HG03280 (cell line): ENCODE measurements around the gene NEURL1B.
"Not testable (repeated sequence)": the region's sequence is repeated elsewhere in the genome, so short reads cannot be mapped to it uniquely, and the experiment has no call there.

Experiments used
- ATAC-seq: cut with Tn5 transposase; IDR thresholded peaks from one replicate; pipeline ENCODE4 v1.9.1; 2021; ENCODE audit warnings: mild to moderate bottlenecking, moderate library complexity; ENCODE audit not compliant: unreplicated experiment

Gene NEURL1B

GRCh38 chr5:172640822-172641358 lies at the start of gene NEURL1B:
Gene NEURL1B, plus strand, starts transcription at chr5:172641263. Its CDS starts 144 bp downstream, at chr5:172641407.
- ATAC-seq, result no peak

GRCh38 chr5:172591636-172592035 lies 49.4 kb upstream of the NEURL1B start:
- ATAC-seq, result no peak

GRCh38 chr5:172592881-172593280 lies 48.2 kb upstream of the NEURL1B start:
- no peak for ATAC-seq

- no peak for ATAC-seq
These were observed 47.8 kb upstream of the NEURL1B start for GRCh38 chr5:172593306-172593705.

- ATAC-seq, result no peak
These were observed 47.3 kb upstream of the NEURL1B start for GRCh38 chr5:172593721-172594235.

- ATAC-seq, result no peak
These were observed 46.6 kb upstream of the NEURL1B start for GRCh38 chr5:172594431-172594830.

GRCh38 chr5:172594867-172595466 lies 46.1 kb upstream of the NEURL1B start:
- ATAC-seq, result no peak

- ATAC-seq, result no peak
These were observed 45.2 kb upstream of the NEURL1B start for GRCh38 chr5:172595596-172596455.

- no peak for ATAC-seq
These were observed 44.3 kb upstream of the NEURL1B start for GRCh38 chr5:172596638-172597231.

- no peak for ATAC-seq
These were observed 43.3 kb upstream of the NEURL1B start for GRCh38 chr5:172597755-172598155.

- ATAC-seq, result no peak
These were observed 42.5 kb upstream of the NEURL1B start for GRCh38 chr5:172598251-172599203.

- ATAC-seq, result no peak
These were observed 41.9 kb upstream of the NEURL1B start for GRCh38 chr5:172599204-172599567.

- no peak for ATAC-seq
These were observed 40.5 kb upstream of the NEURL1B start for GRCh38 chr5:172600571-172600970.

GRCh38 chr5:172601576-172601975 lies 39.5 kb upstream of the NEURL1B start:
- ATAC-seq, result not testable (repeated sequence)

GRCh38 chr5:172602783-172603231 lies 38.3 kb upstream of the NEURL1B start:
- ATAC-seq, result no peak

GRCh38 chr5:172603251-172603806 lies 37.7 kb upstream of the NEURL1B start:
- no peak for ATAC-seq

- no peak for ATAC-seq
These were observed 35.6 kb upstream of the NEURL1B start for GRCh38 chr5:172605466-172605865.

GRCh38 chr5:172606156-172606785 lies 34.8 kb upstream of the NEURL1B start:
- no peak for ATAC-seq

- ATAC-seq, result no peak
These were observed 33.8 kb upstream of the NEURL1B start for GRCh38 chr5:172607213-172607793.
